GM12801 (cell line): ENCODE measurements around the gene ABHD12.

Source experiments
- CTCF ChIP-seq: IDR thresholded peaks from one replicate; pipeline ENCODE4 v1.5.1; 2011; ENCODE audit warnings: control low read depth; ENCODE audit not compliant: insufficient read length; ENCODE audit errors: extremely low read depth

Gene ABHD12

GRCh38 chr20:25253606-25254275 lies 136.9 kb downstream of the ABHD12 start:
- TF ChIP-seq CTCF, result no peak

- TF ChIP-seq CTCF, result no peak
These were observed 137.8 kb downstream of the ABHD12 start for GRCh38 chr20:25252686-25253421.

- TF ChIP-seq CTCF, result no peak
These were observed 138.4 kb downstream of the ABHD12 start for GRCh38 chr20:25252230-25252651.

- TF ChIP-seq CTCF, result no peak
These were observed 139.1 kb downstream of the ABHD12 start for GRCh38 chr20:25251558-25251957.

GRCh38 chr20:25251019-25251418 lies 139.6 kb downstream of the ABHD12 start:
- TF ChIP-seq CTCF, result no peak

- TF ChIP-seq CTCF, result no peak
These were observed 140.1 kb downstream of the ABHD12 start for GRCh38 chr20:25250508-25250907.
